ENCODE measurements around the gene PRODH2. TPM values are rescaled to one million over a fixed set of nuclear protein-coding genes. Genes with fewer than 3 reads are reported as not detected.

PRODH2 gene
- total and polyA plus RNA-seq, 2 of the 13 experiments (the other 11 are each of a cell fraction or from before 2014, with no cell fraction given): 86.7 to 118 TPM

GRCh38 chr19:35797663-35798062 lies 15.0 kb downstream of the PRODH2 start (continued):
- TF ChIP-seq ZNF646 (CRISPR knock-in tag; IDR thresholded peaks at IDR 0.05): no peak
- peak; percentile 83; the same call in 1 of the 2 replicates for TF ChIP-seq NFKB2 (CRISPR knock-in tag; IDR thresholded peaks at IDR 0.05; ENCODE audit: borderline replicate concordance)
- TF ChIP-seq ZBED4 (CRISPR knock-in tag; IDR thresholded peaks at IDR 0.05; ENCODE audit: borderline replicate concordance): no peak
- peak; percentile 56; the same call in 1 of the 2 replicates for TF ChIP-seq ZSCAN25 (CRISPR knock-in tag; IDR thresholded peaks at IDR 0.05)
- TF ChIP-seq ATF4 (CRISPR knock-in tag; IDR thresholded peaks at IDR 0.05): no peak
- TF ChIP-seq CBX1 (IDR thresholded peaks at IDR 0.05; ENCODE audit: low read depth): no peak
- no peak for TF ChIP-seq ZNF850 (CRISPR knock-in tag; conservative IDR thresholded peaks at IDR 0.05)
- TF ChIP-seq MXD3 (CRISPR knock-in tag; IDR thresholded peaks at IDR 0.05): peak; percentile 58; the same call in 1 of the 2 replicates
- TF ChIP-seq ZNF605 (CRISPR knock-in tag; IDR thresholded peaks at IDR 0.05): peak; percentile 58; the same call in 1 of the 2 replicates
- no peak for TF ChIP-seq DMTF1 (CRISPR knock-in tag; IDR thresholded peaks at IDR 0.05)
- no peak for TF ChIP-seq PRMT3 (CRISPR knock-in tag; IDR thresholded peaks at IDR 0.05; ENCODE audit: borderline replicate concordance, low read depth)
- TF ChIP-seq RNF2 (conservative IDR thresholded peaks at IDR 0.05; ENCODE audit: low read depth): no peak
- TF ChIP-seq TEAD2 (CRISPR knock-in tag; IDR thresholded peaks at IDR 0.05): no peak
- no peak for TF ChIP-seq PHF5A (CRISPR knock-in tag; IDR thresholded peaks at IDR 0.05; ENCODE audit: low read depth, unreplicated experiment)
- TF ChIP-seq JDP2 (CRISPR knock-in tag; IDR thresholded peaks at IDR 0.05; ENCODE audit: borderline replicate concordance): no peak
- TF ChIP-seq POLR2G (IDR thresholded peaks at IDR 0.05; ENCODE audit: low read depth, low read length): no peak; the same call in none of the 2 replicates
